ENCODE measurements around the gene TUB. TPM values are rescaled to one million over a fixed set of nuclear protein-coding genes. Genes with fewer than 3 reads are reported as not detected.

Gene TUB
- total RNA-seq, 1 donor from 2014 or later, result 5.2 TPM

GRCh38 chr11:8036986-8037385 is 44.0 kb upstream of the TUB start:
- Histone ChIP-seq H3K36me3 (no peaks in the 10 kb centered on the region), H3K9me3 (no peaks in the 10 kb centered on the region), H3K4me1 (no peaks in the 10 kb centered on the region), H3K27ac (no peak overlapping the region), H3K4me3 (no peak overlapping the region), H3K27me3 (ENCODE audit: low read depth) (peaks cover 11% of the 10 kb centered on the region)
- intact Hi-C loops (cut with DNase I), result no loop called here
- TF ChIP-seq CTCF (IDR thresholded peaks at IDR 0.05), result no peak
- no peak for ATAC-seq
- DNase-seq, result no peak

GRCh38 chr11:8038393-8038792 is 42.6 kb upstream of the TUB start:
- Histone ChIP-seq H3K9me3 (no peaks in the 10 kb centered on the region), H3K36me3 (no peaks in the 10 kb centered on the region), H3K27ac (no peak overlapping the region), H3K4me3 (no peak overlapping the region), H3K27me3 (ENCODE audit: low read depth) (no peaks in the 10 kb centered on the region), H3K4me1 (no peaks in the 10 kb centered on the region)
- TF ChIP-seq CTCF (IDR thresholded peaks at IDR 0.05), result no peak
- intact Hi-C loops (cut with DNase I), result no loop called here
- DNase-seq (no peak), ATAC-seq (no peak)

GRCh38 chr11:8038811-8039529 is 42.0 kb upstream of the TUB start:
- H3K27me3 ChIP-seq (ENCODE audit: low read depth), result no peaks in the 10 kb centered on the region
- H3K4me3 ChIP-seq, result no peak overlapping the region
- no peaks in the 10 kb centered on the region for H3K9me3 ChIP-seq
- DNase-seq (no peak), ATAC-seq (no peak)
- no peak for TF ChIP-seq CTCF (IDR thresholded peaks at IDR 0.05)
- no peaks in the 10 kb centered on the region for H3K36me3 ChIP-seq
- H3K27ac ChIP-seq, result no peak overlapping the region
- intact Hi-C loops (cut with DNase I), result no loop called here
- no peaks in the 10 kb centered on the region for H3K4me1 ChIP-seq

GRCh38 chr11:8039530-8040260 is 41.3 kb upstream of the TUB start:
- DNase-seq (no peak), ATAC-seq (no peak)
- H3K4me3 ChIP-seq, result no peak overlapping the region
- H3K27me3 ChIP-seq (ENCODE audit: low read depth), result no peaks in the 10 kb centered on the region
- no peaks in the 10 kb centered on the region for H3K9me3 ChIP-seq
- H3K36me3 ChIP-seq, result no peaks in the 10 kb centered on the region
- intact Hi-C loops (cut with DNase I), result no loop called here
- H3K27ac ChIP-seq, result no peak overlapping the region
- no peak for TF ChIP-seq CTCF (IDR thresholded peaks at IDR 0.05)
- no peaks in the 10 kb centered on the region for H3K4me1 ChIP-seq

GRCh38 chr11:8040261-8040920 is 40.6 kb upstream of the TUB start:
- ATAC-seq (no peak), DNase-seq (no peak)
- Histone ChIP-seq H3K4me1 (no peaks in the 10 kb centered on the region), H3K27ac (no peak overlapping the region), H3K36me3 (no peaks in the 10 kb centered on the region), H3K9me3 (no peaks in the 10 kb centered on the region), H3K4me3 (no peak overlapping the region), H3K27me3 (ENCODE audit: low read depth) (no peaks in the 10 kb centered on the region)
- TF ChIP-seq CTCF (IDR thresholded peaks at IDR 0.05), result no peak
- intact Hi-C loops (cut with DNase I), result no loop called here
